ENCODE data around the gene NLGN4Y.

The NLGN4Y gene

GRCh38 chrY:14524272-14525231, at the start of gene NLGN4Y:
NLGN4Y (plus strand) TSS chrY:14524529; CDS start chrY:14622120, 97,591 bp downstream.
- no peak for DNase-seq (ENCODE audit: low read depth)

GRCh38 chrY:14485935-14486334, 38.4 kb upstream of the NLGN4Y start:
- no peak for DNase-seq (ENCODE audit: low read depth)

GRCh38 chrY:14490226-14490625, 34.1 kb upstream of the NLGN4Y start:
- no peak for DNase-seq (ENCODE audit: low read depth)

GRCh38 chrY:14498071-14498470, 26.3 kb upstream of the NLGN4Y start:
- no peak for DNase-seq (ENCODE audit: low read depth)

GRCh38 chrY:14504592-14504991, 19.7 kb upstream of the NLGN4Y start:
- no peak for DNase-seq (ENCODE audit: low read depth)

GRCh38 chrY:14522379-14522950, 1.9 kb upstream of the NLGN4Y start:
- no peak for DNase-seq (ENCODE audit: low read depth)

- no peak for DNase-seq (ENCODE audit: low read depth)
Measured at GRCh38 chrY:14523491-14524271, 648 bp upstream of the NLGN4Y start.

GRCh38 chrY:14525315-14525714, 986 bp downstream of the NLGN4Y start:
- no peak for DNase-seq (ENCODE audit: low read depth)

GRCh38 chrY:14528361-14528760, 4.0 kb downstream of the NLGN4Y start:
- DNase-seq (ENCODE audit: low read depth): no peak

GRCh38 chrY:14536703-14537102, 12.4 kb downstream of the NLGN4Y start:
- DNase-seq (ENCODE audit: low read depth): no peak

GRCh38 chrY:14543506-14543905, 19.2 kb downstream of the NLGN4Y start:
- no peak for DNase-seq (ENCODE audit: low read depth)

- no peak for DNase-seq (ENCODE audit: low read depth)
Measured at GRCh38 chrY:14581294-14581693, 57.0 kb downstream of the NLGN4Y start.

GRCh38 chrY:14586725-14587124, 62.4 kb downstream of the NLGN4Y start:
- DNase-seq (ENCODE audit: low read depth): no peak

GRCh38 chrY:14601372-14601771, 77.0 kb downstream of the NLGN4Y start:
- no peak for DNase-seq (ENCODE audit: low read depth)

- DNase-seq (ENCODE audit: low read depth): no peak
Measured at GRCh38 chrY:14617625-14618024, 93.3 kb downstream of the NLGN4Y start.

GRCh38 chrY:14618513-14618912, 94.2 kb downstream of the NLGN4Y start:
- DNase-seq (ENCODE audit: low read depth): no peak

- DNase-seq (ENCODE audit: low read depth): no peak
Measured at GRCh38 chrY:14628208-14628607, 103.9 kb downstream of the NLGN4Y start.

- no peak for DNase-seq (ENCODE audit: low read depth)
Measured at GRCh38 chrY:14631676-14632075, 107.3 kb downstream of the NLGN4Y start.

GRCh38 chrY:14633718-14634117, 109.4 kb downstream of the NLGN4Y start:
- DNase-seq (ENCODE audit: low read depth): no peak

- DNase-seq (ENCODE audit: low read depth): no peak
Measured at GRCh38 chrY:14634954-14635353, 110.6 kb downstream of the NLGN4Y start.

GRCh38 chrY:14637551-14637950, 113.2 kb downstream of the NLGN4Y start:
- no peak for DNase-seq (ENCODE audit: low read depth)

- DNase-seq (ENCODE audit: low read depth): no peak
Measured at GRCh38 chrY:14641853-14642252, 117.5 kb downstream of the NLGN4Y start.

Measured in iris pigment epithelial cell (primary cell).